GM21619 (cell line): ENCODE data around the gene MAGI2.

Experiments used
- ATAC-seq: cut with Tn5 transposase; IDR thresholded peaks from one replicate; pipeline ENCODE4 v1.9.1; 2021; ENCODE audit not compliant: unreplicated experiment

MAGI2 gene

DNA sequence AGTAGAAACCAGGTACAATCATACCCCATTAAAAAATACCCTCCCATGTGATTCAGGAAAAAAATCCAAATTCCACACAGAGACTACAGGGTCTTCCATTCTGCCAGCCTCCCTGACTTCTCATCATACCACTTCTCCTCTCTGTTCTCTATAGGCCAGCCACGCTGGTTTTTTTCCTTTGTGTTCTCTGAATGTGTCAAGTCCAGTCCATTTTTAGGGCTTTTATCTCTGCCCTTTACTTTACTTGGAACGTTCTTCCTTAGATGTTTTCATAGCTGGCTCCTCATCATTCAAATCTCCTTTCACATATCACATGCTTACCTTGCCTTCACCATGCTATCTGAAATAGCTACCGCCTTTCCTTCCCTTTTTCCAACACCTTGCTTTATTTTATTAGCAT, 1057.3 kb downstream of the MAGI2 start:
- no peak for ATAC-seq

DNA sequence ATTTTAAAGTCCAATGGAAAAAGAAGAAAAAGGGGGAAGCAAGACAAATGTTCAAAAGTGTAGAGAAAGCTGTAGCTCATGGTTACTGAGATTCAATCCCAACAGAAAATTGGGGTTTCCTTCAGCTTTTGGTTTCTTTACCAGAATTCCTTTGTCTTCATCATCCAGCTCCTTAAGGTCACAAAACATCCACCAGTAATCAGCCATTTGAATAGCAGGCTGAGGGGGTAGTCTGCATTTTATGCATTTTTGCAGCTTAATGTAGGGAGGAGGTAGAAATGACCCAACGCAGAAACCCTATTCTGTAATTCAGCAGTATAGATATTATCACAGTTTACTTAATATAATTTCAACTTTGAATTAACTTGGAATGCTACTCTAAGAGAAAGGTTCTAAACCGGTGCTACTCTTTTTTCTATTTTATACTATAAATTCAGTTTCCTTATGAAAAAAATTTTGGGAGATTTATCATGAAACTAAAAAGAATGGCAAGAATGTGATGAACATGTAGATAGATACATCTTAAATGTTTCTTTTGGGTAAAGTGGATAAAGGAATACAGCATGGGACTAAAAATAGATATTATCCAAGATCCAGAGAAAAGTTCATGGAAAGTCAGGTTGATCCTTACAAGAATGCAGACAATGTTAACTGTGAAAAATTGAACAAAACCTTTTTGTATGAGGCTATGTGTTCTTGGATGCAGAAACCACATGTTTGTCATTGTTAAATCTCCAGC, 1058.0 kb downstream of the MAGI2 start:
- no peak for ATAC-seq

DNA sequence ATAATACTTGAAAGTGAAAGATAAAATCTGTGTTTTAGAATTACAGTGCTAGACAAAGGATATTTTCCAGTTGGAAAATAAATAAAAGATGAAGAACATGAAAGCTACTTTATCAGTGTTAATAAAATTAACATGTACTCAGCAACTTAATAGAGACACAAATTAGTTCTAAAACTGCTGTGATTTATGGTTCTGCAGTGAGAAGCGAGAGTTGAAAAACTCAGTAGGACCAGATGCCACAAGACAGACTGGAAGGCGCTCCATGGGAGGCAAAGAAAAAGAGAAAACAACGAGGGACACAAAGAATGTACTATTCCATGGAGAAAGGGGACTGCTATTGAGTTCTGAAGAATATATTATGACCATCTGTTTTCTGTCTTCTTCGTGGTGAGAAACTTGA, 1064.4 kb downstream of the MAGI2 start:
- no peak for ATAC-seq

DNA sequence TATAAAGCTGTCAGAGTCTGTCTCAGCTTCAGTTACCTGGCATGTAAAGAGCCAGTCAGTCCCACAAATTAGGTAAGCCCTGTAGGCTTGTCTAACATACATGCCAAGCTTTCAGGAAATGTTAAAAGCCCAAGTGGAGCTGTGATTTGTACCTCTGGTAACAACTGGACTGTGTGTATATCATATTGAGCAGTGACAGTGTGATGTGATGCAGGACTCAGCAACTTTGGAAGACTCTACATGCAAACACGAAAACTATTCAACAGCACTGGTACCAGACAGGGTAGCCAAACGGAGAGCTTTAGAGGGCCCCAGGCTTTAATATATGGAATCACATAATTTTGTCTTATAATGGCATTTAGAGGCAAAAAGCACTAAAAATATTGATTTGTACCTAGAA, 1066.9 kb downstream of the MAGI2 start:
- ATAC-seq, result no peak

DNA sequence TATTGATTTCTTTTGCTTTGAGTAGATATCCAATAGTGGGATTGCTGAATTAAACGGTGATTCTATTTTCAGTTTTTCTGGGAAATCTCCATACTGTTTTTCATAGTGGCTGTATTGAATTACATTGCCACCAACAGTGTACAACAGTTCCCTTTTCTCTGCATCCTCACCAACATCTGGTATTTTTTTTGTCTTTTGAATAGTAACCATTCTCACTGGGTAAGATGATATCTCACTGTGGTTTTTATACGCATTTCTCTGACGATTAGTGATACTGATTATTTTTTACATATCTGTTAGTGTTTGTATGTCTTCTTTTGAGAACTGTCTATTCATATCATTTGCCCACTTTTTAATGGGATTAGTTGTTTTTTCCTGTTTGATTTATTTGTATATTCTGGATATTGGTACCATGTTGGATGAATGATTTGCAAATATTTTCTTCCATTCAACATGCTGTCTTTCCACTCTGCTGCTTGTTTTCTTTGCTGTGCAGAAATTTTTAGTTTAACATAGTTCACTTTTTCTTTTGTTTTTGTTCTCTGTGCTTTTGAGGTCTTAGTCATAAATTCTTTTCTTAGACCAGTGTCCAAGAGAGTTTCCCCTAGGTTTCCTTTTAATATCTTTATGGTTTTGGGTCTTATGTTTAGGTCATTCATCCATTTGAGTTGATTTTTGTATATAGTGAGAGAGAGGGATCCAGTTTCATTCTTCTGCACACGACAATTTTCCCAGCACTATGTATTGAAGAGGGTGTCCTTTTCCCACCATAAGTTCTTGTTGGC, 1070.2 kb downstream of the MAGI2 start:
- ATAC-seq, result no peak

DNA sequence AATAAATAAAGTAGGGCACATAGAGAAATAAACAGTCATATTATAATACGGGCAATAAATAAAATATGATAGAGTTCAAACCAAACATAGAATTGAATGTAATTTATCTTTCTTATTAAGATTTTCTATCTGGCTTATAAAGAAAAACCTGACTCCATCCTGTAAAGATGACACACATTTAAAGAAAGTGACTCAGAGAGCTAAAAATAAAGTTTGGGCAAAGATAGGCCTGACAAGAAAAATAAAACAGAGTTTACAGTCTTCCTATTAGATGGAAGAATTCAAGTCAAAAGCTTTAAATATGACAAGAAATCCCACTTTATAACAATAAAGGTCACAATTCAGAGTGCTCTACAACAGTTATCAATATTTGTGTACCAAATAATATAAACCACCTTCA, 1074.3 kb downstream of the MAGI2 start:
- no peak for ATAC-seq

DNA sequence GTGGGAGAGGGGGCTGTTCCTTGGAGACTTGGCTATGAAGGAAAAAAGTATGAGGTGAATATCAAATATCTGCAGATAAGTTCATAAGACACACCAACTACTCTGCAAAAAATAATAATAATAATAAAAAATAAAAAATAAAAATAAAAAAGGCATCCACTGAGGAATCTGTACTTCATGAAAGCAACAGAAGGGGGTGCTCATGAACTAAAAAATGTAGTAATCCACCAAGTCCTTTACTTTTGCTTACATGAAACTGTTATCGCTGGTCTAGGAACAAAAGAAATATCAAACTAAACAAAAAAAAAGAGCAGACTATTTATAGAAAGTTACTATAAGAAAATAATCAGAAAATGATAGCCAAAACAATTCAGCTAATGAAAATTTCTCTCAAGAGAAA, 1075.9 kb downstream of the MAGI2 start:
- no peak for ATAC-seq

DNA sequence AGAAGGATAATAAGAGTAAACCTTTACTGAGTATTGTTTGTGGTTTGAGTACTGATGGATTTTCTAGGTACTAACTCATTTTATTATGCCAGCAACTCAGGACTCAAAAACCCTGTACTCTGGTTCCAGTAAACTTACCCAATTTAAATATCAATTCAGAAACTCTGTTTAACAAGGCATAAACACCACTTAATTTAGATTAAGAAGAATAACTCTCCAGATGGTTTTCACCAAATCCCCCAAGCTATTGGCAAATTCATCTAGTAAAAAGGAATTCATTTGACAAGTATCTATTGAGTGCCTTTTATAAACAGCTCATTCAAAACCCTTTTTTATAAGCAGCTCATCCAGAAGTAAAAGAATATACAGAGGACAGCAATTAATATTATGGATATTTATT, 1082.5 kb downstream of the MAGI2 start:
- no peak for ATAC-seq

DNA sequence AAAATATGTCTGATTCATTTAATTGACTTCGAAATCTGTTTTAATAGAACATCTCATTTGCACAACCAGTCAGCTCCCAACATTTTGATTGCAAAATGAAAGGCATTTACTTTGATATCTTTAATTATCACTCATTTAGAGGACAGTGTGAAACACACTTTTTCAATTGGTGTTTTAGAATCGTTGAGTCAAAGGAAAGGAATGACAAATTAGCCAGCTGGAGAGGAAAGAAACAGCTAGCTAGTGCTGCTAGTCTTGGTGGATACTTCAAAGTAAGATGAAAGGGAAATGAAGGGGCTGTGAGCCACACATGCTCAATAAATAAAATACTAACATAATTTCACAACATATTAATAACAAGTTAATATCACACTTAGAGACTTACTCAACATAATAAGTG, 1084.7 kb downstream of the MAGI2 start:
- no peak for ATAC-seq

DNA sequence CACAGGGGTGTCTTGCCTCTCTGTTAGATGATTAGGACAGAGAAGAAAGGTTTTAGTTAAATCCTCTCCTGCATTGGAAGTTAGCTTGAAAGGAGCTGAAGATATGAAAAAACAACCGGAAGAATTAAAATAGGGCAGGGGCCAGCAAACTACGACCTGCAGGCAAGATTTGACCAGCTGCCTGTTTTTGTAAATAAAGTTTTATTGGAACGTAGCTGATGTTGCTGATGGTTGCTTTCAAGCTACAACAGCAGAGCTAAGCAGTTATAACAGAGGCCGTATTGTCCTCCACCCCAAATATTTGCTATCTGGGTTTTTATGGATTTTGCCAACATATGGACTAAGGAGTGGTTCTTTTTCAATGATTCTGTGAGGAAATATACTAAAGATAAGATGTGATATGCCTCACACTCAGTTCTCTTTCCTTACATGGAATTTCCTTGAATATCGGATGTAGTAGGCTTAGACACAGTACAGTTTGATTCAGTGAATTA, 1086.1 kb downstream of the MAGI2 start:
- ATAC-seq, result no peak

DNA sequence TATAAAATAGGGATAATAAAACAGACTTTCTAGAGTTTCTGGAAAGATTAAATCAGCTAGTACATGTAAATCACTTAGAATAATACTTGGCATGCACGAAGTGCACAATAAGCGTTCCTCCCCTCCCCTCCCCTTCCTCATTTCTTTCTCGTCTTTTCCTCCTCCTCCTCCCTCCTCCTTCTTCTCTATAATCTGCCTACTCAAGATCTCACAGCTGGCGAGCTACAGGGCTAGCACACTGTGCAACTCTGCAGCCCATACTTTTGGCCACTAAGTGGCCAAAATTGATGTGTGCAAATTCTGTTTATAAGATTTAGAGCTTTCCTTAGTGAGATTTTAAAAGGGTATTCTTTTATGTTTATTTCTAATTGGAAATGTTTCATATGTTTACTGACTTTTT, 1089.6 kb downstream of the MAGI2 start:
- no peak for ATAC-seq

DNA sequence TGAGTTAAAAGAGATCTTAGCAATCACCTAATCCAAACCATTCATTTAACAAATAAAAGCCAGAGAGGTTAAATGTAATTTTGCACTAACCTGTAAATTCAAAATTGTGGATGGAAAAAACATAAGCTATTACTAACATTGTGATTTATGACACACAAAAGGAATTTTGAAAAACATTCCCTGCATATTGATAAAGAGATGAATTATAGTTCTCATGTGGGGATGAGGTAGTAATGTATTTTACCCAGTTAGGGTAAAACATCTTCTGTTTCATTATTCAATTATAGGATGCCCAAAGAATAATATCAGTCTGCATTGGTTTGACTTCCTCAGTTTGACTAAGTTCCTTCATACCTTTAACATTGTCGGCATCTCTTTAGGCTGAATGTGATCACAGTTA, 1093.6 kb downstream of the MAGI2 start:
- ATAC-seq, result no peak

DNA sequence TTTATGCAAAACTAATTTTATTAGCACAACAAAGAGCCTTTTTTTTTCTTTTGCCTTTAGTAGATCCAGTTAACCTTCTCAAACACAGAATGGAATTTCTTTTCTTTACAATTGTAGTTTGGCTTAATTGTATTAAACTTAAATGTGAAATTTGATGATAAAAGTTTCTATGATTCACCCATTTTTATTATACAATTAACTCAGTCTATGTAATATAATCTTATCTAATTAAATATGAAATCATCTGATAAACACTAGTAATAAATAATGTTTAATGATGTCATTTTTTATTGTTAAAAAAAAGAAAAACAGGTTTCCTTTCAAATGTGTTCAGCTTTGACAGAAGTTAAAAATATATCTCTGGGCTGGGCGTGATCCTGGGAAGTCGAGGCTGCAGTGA, 1095.8 kb downstream of the MAGI2 start:
- no peak for ATAC-seq

DNA sequence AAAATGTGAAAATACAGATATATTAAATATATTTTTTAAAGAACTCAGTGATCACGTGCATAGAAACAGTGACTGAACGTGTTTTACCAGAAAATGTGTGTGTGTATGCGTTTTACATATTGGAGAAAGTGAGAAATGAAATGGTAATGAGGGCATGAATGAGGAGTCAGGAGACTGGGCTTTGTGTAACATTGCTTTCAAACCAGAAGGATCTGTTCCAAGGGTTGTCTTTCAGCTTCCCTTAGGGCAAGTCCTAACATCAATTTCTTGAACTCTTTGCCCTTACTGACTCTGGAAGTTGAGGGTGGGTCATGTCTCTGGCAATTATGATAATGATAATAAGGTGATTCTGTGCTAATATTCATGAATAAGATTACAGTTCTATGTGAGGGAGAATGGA, 1097.6 kb downstream of the MAGI2 start:
- ATAC-seq, result no peak

DNA sequence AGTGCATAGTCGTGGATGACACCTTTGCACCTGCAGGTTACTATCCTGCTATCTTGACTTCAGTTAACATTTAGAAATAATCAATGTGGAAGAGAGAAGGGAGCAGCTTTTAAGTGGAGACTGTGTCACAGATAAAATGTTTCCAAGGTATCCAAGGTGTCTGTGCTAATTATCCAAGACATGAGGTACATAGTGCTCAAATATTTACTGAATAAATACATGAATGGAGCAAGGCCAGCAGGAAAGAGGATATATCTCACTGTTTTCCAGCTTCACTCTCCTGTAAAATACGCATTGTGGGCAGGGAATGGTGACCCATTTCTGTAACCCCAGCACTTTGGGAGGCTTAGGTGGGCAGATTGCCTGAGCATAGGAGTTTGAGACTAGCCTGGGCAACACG, 1102.5 kb downstream of the MAGI2 start:
- ATAC-seq, result no peak

DNA sequence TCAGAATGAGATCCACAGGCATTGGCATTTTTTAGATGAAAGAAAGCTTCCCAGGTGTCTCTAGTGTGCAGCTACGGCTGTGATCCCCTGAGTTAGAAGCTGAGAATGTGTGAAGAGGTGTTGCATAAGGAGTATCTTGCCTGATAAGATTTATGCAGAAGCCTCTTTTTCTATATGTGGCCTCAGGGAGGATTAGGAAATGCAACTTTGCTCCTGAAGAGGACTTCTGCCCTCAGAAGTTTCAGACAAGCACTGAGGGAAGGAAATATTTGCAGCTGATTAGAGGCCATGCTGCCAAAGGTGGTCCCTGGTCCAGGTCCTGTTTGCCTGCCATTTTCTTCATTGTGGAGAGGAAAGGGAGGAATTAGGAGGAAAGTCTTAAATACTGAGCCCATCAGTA, 1103.1 kb downstream of the MAGI2 start:
- ATAC-seq, result no peak

DNA sequence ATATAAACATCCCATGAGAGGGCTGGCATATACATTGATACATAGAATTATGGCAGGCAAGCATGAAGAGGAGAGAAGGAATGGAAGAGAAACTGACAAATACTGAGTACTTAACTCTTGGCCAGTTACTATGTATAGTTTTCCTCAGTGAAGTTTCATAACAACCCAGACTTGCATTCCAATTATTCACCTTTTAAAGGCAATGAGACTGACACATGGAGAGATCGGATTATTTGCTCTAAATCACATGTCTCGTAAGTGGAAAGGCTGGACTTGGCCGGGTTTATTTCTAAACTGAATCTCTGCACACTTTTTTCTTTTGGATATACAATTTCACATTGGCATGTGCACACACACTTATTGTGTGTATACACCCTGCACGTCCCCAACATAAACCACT, 1106.6 kb downstream of the MAGI2 start:
- ATAC-seq, result no peak

DNA sequence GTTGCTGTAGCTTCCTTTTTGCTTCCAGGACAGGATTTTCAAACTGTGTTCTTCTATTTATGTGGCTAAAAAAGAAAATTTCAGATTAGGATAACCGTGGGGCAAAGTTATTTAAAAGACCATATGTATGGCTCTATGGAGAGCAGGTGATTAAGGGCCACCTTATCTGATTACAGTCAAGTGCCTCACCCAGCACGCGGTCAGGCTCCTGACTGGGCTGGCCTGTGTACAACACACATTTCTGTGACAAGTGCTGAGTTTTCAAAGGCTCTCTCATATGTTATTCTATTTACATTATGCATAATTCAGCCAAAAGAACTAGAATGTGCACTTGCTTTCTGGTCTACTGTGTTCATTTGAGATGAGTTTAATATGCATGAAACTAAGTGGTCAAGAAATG, 1107.5 kb downstream of the MAGI2 start:
- ATAC-seq, result no peak

DNA sequence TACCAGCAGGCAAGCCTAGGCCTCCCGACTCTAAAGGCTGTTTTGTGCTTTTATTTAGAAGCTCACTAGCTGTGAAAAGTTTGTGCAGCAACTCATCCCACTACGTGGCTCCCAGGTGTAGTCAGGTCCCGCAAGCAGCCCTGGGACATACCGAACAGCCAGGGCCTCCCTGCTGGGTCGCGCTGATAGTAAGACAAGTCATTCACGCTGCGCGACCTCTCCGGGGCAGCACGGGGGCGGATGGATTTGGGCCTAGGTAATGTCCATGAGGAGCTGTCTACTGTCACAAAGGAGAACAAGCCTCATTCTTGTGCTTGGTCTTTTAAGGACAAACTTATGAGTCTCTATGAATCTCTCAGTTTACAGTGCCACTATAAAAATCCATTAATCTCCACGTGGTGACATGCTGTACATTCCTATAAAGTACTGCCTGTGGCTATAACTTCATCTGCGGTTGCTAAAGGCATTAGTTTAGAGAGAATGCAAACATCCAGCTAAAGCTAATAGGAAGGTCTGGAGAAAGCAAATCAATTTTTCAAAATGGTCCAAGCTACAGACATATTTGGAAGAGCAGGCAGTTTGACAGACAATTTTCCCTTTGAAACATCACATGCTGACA, 1108.1 kb downstream of the MAGI2 start:
- no peak for ATAC-seq

DNA sequence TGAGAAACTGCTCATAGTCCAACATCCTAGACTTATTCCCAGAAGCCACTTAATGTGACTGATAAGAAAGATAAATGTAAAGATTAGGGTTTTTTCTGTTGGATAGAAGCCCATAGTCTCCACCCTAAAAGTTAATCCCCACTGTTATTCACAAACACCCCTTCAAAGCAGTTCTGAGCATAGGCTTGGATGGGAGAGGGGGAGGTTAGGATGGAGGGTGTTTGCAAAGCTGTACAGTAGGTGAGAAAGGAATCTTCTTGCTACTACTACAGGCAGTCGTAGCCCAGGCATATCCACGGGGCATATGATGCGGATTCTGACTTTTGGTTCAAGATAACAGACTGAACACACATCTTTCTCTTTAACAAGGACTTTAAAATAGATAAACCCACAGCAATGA, 1119.0 kb downstream of the MAGI2 start:
- no peak for ATAC-seq

DNA sequence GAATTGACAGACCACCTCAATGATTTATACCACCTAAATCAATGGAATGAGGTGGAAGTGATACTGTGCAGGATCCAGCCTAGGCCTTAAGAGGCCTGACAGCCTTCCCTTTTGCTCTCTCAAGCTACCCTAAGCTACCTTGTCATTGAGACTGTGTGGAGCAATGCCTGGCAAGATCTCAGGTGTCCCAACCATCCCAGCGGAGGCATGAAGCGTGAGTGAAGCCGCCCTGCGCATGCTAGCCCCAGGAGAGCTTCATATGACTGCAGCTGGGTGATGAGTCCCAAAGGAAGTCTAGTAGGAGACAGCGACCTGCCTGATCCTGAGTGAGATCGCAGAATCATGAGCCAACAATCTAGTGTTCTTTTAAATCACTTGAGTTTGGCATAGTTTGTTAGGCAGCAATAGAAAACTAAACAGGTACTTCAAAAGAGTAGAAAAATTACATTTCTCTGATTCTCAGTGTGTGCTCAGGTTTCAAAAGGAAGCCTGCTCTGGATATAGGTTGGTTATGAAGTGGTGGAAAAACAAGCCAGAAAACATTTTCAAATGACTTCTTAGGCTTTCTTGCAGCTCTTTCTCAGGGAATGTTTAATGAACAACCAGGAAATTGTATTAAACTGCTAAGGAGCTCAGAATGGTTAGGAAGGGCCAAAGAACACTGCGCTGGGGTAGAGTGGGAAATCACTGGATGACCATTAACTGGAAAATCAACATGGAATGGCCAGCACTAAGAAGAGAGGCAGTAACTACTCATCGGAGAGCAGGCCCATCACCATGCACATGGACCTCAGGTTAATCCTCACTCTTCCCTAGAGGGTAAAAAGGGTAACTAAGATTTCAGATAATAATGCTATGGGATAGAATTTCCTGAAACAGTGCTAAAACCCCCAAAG, 1119.7 kb downstream of the MAGI2 start:
- no peak for ATAC-seq
